Choroid plexus epithelial cell (primary cell): ENCODE results near the gene SNTG2.
A peak's percentile ranks its signal among the peaks of the same experiment; 100 is the strongest.

Source experiments
- DNase-seq: peaks from one replicate; pipeline ENCODE4 v3.0.0-alpha.2; 2010; ENCODE audit warnings: low read depth
- H3K4me3 ChIP-seq: 2 replicates; pipeline ENCODE4 v1.5.1; 2011; ENCODE audit warnings: low read depth, mild to moderate bottlenecking, control low read depth, low read length, moderate library complexity
- TF ChIP-seq, protein P1 (sequence below): conservative IDR thresholded peaks from 2 replicates; pipeline ENCODE4 v1.5.1; 2011; ENCODE audit warnings: low read depth, mild to moderate bottlenecking, control low read depth, inconsistent platforms, low read length, moderate library complexity

Gene SNTG2

DNA sequence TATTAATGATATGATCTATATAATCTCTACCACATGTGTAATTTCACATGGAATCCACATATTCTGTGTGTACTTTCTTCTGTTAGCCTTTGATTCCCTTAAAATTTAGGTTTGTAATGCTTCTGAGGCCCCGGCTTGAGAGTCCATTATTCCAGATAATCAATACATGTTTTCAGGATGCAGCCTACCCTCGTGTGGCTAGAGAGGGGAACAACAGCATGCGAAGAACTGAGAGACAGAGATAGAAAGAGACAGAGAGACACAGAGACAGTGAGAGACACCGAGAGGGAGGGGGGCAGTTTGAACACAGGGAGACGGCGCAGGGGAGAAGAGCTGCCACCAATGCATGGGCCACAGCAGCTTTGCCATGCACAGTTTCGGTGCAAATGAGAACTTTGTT lies 185.4 kb downstream of the SNTG2 start:
- TF ChIP-seq, protein P1, sequence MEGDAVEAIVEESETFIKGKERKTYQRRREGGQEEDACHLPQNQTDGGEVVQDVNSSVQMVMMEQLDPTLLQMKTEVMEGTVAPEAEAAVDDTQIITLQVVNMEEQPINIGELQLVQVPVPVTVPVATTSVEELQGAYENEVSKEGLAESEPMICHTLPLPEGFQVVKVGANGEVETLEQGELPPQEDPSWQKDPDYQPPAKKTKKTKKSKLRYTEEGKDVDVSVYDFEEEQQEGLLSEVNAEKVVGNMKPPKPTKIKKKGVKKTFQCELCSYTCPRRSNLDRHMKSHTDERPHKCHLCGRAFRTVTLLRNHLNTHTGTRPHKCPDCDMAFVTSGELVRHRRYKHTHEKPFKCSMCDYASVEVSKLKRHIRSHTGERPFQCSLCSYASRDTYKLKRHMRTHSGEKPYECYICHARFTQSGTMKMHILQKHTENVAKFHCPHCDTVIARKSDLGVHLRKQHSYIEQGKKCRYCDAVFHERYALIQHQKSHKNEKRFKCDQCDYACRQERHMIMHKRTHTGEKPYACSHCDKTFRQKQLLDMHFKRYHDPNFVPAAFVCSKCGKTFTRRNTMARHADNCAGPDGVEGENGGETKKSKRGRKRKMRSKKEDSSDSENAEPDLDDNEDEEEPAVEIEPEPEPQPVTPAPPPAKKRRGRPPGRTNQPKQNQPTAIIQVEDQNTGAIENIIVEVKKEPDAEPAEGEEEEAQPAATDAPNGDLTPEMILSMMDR, result peak; percentile 75
- peak; percentile 50 for DNase-seq
- no peak overlapping the region for H3K4me3 ChIP-seq

DNA sequence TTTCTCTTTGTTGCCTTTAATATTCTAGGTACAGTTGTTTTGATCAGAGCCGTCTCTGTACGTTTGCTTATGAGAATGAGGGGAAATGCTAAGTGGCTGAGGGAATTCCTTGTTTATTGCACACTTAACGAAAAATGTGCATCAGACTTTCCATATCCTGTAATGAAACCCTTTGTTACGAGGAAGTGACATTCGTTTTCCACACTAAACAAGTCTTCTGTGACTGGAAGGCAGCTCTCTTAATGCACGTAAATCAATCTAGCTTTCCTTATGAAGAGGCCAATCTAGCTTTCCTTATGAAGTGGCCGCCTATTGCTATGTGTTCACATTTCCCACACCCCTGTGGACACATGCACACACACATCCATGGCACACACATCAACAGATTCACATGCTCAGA lies 186.2 kb downstream of the SNTG2 start:
- no peak for DNase-seq
- no peak overlapping the region for H3K4me3 ChIP-seq
- TF ChIP-seq, protein P1, result no peak

DNA sequence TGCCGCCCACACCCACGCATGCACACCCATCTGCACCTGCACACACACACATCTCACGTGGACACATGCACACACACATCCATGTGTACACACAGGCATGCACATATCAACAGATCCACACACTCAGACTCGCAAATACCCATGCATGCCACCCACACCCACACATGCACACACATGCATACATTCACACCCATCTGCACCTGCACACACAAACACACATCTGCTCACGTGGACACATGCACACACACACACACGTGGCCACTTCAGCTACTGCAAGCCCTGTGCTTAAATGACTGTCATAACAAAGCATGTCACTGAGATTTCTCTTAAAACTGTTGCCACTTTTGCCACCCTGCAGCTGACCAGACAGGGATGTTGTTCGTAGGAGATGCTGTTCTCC lies 186.6 kb downstream of the SNTG2 start:
- no peak overlapping the region for H3K4me3 ChIP-seq
- TF ChIP-seq, protein P1, result no peak
- no peak for DNase-seq

DNA sequence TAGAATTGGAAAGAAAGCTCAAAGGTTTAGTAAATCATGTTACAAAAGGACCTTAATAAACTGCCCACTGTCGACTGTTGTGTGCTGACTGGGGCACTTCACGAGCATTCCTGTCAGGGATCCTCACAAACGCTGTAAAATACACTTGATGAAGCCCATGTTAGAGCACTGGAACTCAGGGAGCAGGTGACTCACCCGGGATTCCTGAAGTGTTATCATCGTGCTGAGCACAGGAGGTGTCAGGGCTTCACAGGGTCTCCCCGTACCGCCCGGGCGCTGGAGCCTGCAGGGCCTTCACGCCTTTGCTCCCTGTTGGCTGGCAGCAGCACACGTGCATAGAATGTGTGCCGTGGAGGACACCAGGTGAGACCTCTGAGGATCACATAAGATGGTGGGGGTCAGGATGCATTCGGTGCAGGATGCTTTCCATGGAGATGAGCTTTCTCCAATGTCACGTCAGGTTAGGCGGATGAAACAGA lies 187.3 kb downstream of the SNTG2 start:
- DNase-seq, result no peak
- TF ChIP-seq, protein P1, result no peak
- no peak overlapping the region for H3K4me3 ChIP-seq

DNA sequence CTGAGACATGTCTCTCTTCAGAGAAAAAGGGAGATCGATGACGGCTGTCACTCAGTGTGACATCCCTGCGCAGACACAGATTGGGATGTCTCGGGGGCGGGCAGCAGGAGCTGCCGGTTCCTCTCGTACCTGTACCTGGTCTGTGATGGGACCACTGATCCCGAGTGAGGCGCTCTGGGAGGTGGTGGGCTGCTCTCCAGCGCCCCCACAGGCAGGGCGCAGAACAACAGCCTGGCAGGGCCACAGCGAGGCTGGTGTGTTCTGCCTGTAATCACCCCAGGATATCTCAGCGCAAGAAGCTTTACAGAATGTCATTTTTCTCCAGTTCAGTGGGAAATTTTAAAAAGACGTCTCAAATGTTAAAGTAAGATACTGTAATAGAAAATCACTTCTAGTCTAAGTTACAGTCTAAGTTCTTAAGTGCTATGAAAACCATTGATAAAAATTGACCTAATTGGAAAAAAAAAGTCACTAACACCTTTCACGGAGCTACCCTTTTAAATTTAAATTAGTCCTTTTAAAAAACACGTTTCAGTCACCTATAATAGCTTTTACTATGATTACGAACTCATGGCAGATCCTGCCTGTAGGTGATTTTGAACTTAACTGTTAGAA lies 189.8 kb downstream of the SNTG2 start:
- TF ChIP-seq, protein P1, result peak; percentile 91
- DNase-seq, result peak; percentile 34
- H3K4me3 ChIP-seq, result no peak overlapping the region

DNA sequence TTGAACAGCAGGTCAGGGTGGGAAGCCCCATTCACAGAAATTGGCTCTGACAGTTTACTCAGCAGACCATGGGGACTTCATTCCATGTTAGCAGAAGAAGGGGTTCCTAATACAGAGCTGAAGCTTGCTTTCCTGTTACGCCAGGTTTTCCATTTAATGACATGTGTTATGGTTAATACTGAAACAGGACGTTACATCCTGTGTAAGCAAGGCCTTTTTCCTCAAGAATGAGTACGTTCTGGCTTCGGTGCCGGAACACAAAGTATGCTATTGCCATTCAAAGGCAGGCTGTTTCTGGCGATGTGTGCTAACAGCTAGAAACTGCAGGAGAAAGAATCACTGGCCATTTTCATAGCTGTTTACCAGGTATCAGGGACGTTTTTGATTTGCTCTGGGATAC lies 190.4 kb downstream of the SNTG2 start:
- no peak overlapping the region for H3K4me3 ChIP-seq
- TF ChIP-seq, protein P1, result no peak
- DNase-seq, result no peak

DNA sequence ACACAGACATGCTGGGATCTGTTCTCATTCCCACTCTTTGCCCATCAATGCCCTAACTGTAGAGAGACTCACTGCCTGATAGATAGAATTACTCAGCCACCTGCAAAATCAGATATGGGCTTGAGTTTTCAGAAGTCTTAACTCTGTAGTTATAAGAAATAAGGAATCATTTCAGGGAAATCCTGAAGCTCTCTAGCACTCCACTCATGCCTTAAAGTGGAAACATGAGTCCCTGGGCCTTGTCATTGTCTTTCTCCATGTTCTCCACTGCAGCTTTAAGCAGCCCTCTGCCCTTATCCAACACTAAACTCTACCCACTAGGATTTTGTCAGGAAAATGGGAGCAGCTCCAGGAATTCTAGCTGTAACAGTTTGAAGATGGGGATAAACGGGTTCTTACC lies 192.5 kb downstream of the SNTG2 start:
- TF ChIP-seq, protein P1, result no peak
- no peak for DNase-seq
- H3K4me3 ChIP-seq, result no peak overlapping the region
